HG03196 (cell line): Measurements from ENCODE around the gene FBXO2.

Experiments used
- ATAC-seq: cut with Tn5 transposase; IDR thresholded peaks from one replicate; pipeline ENCODE4 v1.9.1; 2021; ENCODE audit not compliant: unreplicated experiment

Gene FBXO2

DNA sequence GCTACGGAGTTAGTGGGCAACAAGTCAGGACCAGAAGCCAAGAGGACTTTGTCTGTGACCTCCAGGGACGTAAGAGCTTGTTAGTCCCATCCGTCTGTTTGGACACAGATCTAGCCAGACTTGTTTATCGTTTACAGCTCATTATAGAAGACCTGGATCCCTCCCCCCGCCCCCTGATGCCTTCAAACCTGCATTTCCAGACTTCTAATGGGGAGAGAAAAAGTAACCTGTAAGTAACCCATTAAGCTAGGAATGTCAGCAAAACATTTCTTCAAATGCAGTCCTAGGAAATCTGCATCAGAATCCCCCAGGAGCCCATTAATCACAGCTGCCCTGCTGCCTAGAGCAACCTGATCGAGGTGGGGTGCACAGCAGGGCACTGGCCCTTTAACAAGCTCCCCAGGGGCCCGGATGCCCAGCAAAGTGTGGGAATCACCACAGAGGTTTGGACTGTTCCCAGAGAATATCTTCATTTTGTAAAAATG, 28.1 kb upstream of the FBXO2 start:
- ATAC-seq, result no peak

DNA sequence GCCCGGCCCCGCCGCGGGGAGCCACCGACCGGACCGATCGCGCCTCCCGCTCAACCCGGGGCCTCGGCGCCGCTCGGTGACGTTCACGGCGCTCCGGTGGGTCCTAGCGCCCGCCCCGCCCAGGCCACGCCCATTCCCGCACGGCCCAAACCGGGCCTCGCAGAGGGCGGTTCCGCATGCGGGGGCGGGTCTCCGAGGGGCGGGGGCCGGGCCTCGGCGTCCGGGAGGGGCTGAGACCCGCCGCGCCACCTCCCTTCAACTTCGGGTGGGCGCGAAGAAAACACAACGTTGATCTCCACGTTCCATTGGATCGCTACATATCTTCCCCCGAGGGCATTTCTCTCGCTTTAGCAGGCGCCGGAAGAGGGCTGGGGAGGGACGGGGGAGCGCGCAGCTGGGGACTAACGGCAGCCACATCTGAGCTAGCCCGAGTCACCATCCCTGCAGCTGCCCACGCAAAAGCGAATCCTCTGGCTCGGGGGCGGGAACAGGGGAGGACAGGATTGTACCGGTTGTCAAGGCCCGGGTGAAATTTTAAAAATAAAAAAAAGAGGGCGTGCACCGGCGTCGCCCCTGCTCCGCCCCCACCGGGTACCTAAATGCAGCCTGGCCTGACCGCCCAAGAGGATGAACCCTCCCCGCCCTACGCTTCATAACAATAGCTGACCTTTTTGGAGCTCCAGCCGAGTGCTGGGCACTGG, 27.0 kb upstream of the FBXO2 start, which contains the start of gene MAD2L2:
Gene MAD2L2, minus strand, starts transcription at position 78 of the 701 bp plus-strand sequence. CDS start 547 bp downstream, outside the sequence.
- ATAC-seq, result peak; percentile 79

DNA sequence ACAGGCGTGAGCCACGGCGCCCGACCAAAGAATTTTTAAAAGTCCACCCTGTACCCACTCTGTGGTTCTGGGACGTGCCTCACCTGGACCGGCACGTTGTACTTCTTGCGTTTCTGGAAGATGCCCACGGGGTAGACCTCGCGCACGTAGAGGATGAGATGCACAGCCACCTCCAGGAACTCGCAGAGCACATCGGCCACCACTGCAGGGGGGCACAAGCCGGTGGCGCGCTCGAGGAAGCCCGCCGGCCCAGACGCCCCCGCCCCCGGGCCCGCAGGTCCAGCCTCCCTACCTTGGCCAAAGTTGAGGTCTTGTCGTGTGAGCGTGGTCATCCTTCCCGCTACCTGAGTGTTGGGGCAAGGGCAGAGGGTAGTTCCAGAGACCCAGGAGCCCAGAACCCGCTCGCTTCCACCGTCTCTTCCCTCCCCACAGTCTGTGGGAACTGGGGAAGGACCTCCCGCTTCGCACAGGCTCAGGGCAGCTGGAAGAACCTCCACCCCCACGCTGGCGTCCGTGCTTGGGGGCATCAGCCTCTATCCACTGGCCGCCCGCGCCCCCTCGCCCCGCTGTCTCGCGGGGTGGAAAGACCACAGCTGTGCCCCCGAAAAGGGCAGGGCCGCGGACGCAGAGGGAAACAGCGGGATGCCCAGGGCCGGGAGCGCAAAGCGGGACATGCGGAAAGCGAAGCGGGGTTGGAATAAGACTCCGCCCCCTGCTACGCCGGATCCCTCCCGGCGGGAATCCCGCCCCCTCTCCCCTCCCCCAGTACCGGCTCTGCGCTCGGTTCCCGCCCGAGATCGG, 26.2 kb upstream of the FBXO2 start:
- peak; percentile 11 for ATAC-seq

DNA sequence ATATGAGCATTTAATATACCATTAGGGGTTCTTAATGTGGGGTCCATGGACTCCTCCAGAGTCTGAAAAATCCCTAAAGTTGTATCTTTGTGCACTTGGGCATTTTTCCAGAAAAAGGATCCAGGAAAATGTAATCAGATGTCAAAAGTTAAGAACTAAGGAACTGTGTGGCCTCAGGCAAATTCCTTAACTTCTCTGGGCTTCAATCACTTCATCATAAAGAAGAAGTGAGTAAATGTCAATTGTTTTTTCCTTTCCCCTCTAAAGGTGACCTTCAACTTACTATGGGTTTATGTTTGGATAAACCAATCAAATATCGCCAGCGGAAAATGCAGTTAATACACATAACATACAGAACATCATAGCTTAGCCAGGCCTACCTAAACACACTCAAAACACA, 24.2 kb upstream of the FBXO2 start:
- no peak for ATAC-seq

DNA sequence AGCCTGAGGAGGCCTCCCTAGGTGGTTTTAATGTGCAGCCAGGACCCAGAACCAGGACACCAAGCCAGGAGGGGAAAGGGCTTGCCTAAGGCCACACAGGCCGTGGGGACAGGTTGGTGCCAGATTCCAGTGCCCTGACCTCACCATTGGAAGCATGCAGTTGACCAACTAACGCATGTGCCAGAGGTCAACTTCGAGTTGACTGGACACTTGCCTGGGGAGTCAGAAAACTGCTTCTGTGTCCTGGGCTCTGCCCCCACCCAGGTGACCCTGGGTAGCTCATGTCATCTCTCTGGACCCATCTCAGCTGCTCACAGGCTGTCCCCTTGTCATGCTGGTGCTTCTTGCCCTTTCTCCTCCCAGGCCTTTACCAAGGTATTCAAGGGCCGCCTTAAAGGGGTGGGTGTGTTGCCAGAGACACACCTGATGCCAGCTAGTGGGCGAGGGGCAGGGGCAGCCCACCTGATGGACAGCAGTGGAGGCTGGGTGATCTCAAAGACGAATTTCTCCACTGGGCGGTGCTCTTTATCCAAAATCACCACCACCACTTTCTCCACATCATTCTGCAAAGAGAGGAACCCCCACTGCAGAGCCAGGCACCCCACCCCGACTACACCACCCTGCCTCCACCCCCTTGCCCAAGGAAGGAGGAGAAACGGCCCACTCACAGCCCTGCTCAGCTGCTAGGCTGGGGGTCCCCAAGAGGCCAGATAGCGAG, 22.3 kb upstream of the FBXO2 start:
- ATAC-seq, result no peak

DNA sequence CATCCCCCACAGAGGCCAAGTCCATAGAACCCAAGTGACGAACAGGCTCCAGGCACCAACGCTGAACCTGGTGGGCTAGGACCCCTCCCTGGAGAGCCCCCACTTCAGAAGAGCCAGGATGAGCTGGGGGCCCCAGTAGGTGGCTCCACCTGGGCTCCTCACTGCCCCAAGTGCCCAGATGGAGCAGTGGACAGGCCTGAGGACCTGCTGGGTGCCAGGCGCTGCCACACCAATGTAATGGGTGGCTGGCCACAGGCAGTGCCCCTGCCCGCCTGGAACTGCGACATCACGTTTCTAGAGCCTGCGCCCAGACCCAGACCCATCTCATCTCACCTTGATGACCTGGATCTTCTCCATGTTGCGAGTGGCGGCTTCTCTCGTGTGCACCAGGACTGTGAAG, 21.1 kb upstream of the FBXO2 start:
- no peak for ATAC-seq

DNA sequence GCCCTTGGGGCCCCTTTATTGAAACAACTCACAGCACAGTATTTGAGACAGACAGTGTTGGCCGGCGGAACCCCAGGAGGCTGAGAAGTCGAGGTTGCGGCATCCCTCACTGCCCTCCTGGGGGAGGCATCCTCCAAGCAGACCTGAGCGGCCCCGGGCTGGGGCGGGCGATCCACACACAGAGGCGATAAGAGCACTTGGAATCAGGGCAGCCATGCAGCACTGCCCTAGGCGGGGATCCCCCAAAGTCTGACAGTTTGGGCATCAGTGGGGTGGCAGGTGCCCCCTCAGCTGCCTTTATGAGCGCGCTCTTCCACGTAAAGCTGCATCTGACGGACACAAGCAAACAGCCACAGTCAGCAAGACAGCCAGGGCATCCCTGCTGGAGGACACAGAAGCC, 20.3 kb upstream of the FBXO2 start:
- no peak for ATAC-seq

DNA sequence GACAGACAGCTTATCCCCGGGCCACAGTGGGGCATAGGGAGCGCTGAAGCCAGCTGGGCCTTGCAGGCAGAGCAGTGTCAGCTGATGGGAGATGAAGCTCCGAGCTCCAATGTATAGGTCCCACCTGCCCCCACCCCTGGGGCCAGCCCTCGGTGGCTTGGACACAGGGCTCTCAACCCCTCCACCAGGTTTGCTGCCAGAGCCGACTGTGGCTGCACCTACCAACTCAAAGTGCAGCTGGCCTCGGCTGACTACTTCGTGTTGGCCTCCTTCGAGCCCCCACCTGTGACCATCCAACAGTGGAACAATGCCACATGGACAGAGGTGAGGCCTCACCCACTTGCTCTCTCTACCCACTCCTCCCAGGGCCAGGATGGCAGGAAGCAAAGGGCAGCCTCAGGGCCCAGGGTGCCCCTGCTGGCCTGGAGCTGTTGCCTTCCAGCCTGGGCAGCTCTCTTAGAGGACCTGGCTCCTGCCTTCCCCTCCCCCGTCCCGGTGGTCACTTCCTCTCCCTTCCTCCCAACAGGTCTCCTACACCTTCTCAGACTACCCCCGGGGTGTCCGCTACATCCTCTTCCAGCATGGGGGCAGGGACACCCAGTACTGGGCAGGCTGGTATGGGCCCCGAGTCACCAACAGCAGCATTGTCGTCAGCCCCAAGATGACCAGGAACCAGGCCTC, 19.0 kb upstream of the FBXO2 start:
- no peak for ATAC-seq

DNA sequence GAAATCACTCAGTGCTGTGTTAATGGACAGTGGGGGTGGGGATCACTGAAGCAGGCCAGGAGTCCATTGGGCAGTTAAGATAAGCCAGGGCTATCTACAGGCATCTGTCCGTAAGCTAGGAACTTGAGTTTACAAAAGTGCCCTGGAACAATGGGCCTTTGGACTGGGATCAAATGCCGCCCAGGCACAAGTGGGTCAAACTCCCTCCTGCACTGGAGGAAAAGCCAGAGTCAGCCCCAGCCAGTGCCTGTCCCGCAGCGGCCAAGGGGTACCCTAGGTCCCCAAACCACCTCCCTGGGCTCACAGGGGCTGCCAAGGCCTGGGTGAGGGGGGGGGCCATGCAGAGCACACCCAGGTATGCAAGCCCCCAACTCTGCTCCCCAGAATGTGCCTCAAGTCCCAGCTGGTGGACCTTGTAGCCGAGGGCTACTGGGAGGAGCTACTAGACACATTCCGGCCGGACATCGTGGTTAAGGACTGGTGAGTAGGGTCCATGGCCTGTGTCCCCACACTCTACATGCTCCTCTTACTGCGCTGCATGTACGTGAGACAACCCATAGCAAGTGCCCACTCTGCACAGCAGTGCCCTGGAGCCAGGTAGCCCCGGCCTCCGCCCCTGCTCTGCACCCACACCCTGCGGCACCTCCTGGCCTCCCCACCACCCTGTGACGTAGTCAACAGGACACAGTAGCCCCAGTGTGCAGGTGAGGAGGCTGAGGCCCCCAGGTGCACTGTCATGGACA, 17.5 kb upstream of the FBXO2 start:
- ATAC-seq, result no peak

DNA sequence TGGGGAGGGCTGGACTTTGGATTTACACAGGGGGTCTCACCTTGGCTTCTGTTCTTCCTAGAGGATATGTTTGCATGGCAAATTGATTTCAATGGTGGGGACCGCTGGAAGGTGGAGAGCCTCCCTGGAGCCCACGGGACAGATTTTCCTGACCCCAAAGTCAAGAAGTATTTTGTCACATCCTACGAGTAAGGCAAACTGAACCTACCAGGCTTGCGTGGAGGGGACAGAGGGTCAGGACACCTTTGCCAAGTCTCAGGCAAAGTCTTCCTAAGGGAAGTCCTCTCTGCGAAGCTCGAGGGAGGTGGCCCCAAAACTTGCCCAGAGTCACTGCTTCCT, 16.9 kb upstream of the FBXO2 start:
- ATAC-seq, result no peak

DNA sequence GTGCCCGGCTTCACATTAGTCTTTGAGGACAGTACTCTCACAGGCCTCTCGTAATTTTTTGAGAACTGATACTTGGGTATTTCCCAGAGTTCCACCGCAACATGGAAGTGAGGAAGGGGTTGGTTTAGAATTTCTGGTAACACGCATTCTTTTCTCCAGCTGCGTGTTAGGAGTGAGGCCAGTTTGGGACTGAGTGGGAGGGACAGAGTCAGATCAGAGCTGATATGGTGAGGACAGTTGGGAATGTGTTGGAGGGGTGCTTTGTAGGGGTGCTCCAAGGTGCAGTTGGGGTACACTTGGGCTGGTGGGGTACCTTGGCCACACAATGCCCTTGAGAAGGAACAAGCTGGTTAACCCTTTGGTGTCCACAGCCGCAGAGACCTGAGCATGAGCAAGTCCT, 16.5 kb upstream of the FBXO2 start:
- no peak for ATAC-seq

DNA sequence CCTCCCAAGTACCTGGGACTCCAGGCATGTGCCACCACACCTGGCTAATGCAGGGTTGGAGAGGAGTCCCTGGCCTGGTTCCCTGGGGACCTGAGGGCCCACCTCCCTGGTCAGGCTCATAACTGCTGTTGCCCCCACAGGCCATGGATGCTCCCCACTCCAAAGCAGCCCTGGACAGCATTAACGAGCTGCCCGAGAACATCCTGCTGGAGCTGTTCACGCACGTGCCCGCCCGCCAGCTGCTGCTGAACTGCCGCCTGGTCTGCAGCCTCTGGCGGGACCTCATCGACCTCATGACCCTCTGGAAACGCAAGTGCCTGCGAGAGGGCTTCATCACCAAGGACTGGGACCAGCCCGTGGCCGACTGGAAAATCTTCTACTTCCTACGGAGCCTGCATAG, 14.3 kb upstream of the FBXO2 start:
- no peak for ATAC-seq

DNA sequence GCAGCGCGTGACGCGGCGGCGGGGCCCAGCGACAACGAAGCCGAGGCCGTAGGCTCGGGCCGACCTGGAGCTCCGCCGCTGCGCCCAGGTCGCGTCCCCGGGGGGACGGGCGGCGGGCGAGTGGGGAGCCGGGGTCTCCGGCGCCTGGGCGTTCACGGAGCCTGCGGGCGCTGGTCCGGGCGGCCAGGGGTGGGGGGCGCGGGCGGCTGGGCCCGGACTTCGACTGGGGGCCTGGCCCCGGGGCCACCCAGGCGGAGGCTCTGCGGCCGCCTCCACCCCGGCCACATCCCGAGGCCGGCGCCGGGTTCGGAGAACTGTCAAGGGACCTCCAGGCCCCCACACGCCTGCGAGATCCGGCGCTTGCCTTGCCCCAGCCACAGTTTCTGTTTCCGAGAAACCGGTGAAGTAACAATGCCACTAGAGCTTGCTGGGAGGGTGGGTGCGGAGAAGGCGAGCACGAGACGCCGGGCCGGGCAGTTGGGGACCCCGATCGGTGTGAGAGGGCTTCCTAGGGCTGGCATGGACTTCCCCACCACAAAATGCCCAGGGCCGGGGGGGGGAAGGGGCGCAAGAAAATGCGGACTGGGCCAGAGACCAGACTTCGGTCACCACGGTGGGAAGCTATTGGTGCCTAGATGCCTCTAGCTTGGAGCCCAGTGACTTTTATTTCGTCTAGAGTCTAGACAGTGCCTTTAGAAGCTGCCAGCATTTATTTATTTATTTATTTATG, 10.3 kb upstream of the FBXO2 start:
- ATAC-seq, result peak; percentile 37

DNA sequence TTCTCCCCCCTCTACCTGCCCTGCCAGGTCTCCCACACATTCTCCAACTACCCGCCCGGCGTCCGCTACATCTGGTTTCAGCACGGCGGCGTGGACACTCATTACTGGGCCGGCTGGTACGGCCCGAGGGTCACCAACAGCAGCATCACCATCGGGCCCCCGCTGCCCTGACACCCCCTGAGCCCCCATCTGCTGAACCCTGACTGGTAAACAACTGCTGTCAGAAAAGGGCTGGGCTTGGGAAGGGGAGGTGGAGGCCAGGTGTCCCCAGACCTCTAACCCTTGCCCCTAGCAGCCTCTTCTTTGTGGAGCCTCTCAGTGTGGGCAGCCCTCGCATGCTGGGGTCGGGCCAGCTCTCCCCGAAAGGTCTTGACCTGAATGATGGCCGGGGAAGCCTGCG, 6.9 kb upstream of the FBXO2 start:
- ATAC-seq, result no peak

DNA sequence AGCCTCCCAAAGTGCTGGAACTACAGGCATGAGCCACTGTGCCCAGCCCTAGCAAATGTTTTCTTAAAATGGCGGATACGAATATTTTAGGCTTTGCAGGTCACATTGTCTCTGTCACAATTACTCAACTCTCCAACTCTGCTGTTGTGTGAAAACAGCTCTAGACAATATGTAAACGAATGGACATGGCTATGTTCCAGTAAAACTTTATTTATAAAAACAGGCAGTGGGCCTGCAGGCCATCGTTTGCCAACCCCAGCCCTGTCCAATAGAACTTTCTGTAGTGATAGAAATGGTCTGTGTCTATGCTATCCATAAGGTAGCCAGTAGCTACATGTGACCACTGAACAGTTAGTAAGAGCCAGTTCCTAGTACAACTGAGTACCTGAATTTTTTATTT, 5.5 kb upstream of the FBXO2 start:
- ATAC-seq, result no peak

DNA sequence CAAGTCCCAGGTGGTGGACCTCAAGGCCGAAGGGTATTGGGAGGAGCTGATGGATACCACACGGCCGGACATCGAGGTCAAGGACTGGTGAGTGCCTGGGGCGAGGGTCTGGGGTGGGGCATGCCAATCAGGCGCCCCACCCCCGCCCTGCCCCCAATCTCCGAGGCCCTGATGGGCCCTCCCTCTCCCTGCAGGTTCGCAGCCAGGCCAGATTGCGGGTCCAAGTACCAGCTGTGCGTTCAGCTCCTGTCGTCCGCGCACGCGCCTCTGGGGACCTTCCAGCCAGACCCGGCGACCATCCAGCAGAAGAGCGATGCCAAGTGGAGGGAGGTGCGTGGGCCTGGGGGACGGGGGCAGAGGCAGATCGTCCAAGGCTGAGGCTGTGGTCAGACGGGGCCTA, 4.3 kb upstream of the FBXO2 start:
- no peak for ATAC-seq

DNA sequence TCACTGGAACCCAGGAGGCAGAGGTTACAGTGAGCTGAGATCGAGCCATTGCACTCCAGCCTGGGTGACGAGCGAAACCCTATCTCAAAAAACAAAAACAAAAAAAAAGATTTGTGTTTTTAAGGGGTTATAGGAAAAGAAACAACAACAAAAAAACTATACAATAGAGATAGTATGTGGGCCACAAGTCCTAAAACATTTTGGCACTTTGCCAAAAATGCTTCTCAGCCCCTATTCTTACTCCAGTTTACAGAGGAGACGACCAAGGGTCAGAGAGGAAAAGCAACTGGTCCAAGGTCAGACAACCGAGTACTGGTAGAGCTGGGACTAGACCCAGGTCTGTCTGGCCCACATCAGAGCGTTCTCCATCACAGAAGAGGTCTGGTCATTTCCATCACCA, 3.4 kb upstream of the FBXO2 start:
- ATAC-seq, result no peak

DNA sequence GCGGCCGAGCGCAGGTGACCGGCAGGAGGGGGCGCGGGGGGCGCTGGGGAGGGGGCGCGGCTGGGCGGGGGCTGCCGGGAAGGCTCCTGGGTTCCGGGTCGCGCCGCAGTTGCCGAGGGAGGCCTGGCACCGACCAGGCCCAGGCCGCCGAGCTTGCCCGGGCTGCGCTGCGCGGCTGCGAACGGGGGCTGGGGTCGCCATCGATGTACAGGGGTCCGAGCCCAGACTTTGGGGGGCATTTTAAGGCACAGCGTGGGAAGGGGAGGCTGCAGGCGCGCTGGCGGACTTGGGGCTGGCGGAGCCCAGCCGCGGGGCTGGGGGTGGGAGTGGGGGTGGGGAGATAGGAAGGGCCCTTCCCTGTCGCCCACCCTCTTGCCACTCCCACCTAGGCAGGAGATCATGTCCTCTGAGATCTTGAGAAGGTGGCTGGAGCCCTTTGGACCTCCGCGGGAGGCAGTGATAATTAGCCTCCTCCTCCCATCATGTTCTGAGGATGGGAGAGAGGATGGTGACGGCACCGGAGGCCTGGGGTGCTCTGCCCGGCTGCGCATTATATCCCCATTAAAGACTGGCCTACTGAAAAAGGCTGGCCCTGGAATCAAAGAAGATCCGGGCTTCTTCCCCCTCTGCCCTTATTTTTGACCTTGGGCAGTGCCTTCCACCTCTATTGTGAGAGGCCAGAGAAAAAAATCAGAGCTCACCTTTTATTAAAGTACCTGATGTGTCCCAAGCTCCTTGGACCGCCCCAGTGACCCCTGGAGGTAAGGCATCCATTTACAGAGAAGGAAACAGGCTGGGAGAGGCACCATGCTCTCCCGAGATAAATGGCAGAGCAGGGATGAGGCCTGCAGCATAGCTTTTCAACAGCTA, 945 bp upstream of the FBXO2 start:
- no peak for ATAC-seq

DNA sequence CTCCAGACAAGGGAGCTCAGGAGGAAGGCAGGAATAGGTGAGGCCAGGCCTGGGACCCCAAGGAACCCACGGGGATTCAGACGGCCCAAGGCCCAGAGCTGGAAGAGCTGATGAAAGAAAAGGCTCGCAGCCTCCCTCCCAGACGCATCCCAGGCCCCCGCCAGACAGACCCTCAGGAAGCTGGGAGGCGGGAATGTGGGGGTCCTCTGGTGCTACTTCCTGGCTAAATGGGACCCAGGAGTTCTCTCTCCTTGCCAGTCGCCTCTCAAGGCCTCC, 430 bp downstream of the FBXO2 start:
- ATAC-seq, result no peak
